Measurements from ENCODE around the gene EIF2B2.

- TF ChIP-seq ELF4 (IDR thresholded peaks at IDR 0.05): no peak
- no peak for TF ChIP-seq ARNT (IDR thresholded peaks at IDR 0.05)
- no peak for TF ChIP-seq BHLHE40 (IDR thresholded peaks at IDR 0.05; ENCODE audit: borderline replicate concordance)
- no peak for TF ChIP-seq FOXK2 (IDR thresholded peaks at IDR 0.05)
- TF ChIP-seq FOXA1 (IDR thresholded peaks at IDR 0.05): no peak
- no peak for TF ChIP-seq FOXM1 (IDR thresholded peaks at IDR 0.05; ENCODE audit: borderline replicate concordance)
- no peak for TF ChIP-seq CTBP1 (IDR thresholded peaks at IDR 0.05; ENCODE audit: borderline replicate concordance)
- no peak for TF ChIP-seq SUZ12 (IDR thresholded peaks at IDR 0.05)
- no peak for TF ChIP-seq SP1 (IDR thresholded peaks at IDR 0.05)
These were observed 10.6 kb downstream of the EIF2B2 start for GRCh38 chr14:75013290-75013689.
